Measurements from ENCODE around the gene DCC.

DCC gene

DNA sequence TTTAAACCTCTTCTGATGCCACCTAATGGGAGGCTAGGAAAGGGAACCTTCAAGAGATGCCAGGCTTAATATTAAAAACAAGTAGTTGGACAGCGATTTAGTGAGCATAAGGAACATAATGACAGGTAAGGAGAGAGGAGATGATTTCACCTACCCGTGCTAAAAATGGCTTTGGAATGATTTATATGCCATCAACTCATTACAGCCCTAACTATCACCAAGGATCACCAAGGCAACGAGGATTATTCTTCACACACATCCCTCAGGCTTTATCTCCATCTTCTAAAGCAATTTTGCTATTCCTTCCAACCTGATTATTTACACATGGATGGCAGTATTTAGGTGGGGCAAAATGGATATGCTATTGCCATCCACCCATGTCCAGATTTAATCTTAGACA is 237.8 kb downstream of the DCC start:
- H3K36me3 ChIP-seq (ENCODE audit: control insufficient read depth, insufficient read depth, low read length): no peaks in the 10 kb centered on the region
- DNase-seq (ENCODE audit: extremely low read depth, insufficient read length): no peak
- H3K4me3 ChIP-seq (replicated peaks; ENCODE audit: low read depth, low read length): no peak overlapping the region
- TF ChIP-seq, protein P1, sequence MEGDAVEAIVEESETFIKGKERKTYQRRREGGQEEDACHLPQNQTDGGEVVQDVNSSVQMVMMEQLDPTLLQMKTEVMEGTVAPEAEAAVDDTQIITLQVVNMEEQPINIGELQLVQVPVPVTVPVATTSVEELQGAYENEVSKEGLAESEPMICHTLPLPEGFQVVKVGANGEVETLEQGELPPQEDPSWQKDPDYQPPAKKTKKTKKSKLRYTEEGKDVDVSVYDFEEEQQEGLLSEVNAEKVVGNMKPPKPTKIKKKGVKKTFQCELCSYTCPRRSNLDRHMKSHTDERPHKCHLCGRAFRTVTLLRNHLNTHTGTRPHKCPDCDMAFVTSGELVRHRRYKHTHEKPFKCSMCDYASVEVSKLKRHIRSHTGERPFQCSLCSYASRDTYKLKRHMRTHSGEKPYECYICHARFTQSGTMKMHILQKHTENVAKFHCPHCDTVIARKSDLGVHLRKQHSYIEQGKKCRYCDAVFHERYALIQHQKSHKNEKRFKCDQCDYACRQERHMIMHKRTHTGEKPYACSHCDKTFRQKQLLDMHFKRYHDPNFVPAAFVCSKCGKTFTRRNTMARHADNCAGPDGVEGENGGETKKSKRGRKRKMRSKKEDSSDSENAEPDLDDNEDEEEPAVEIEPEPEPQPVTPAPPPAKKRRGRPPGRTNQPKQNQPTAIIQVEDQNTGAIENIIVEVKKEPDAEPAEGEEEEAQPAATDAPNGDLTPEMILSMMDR (IDR thresholded peaks at IDR 0.05; ENCODE audit: insufficient read depth, low read length, poor library complexity, severe bottlenecking): no peak
- H3K27me3 ChIP-seq (replicated peaks; ENCODE audit: control insufficient read depth, insufficient read depth, low read length): no peaks in the 10 kb centered on the region

DNA sequence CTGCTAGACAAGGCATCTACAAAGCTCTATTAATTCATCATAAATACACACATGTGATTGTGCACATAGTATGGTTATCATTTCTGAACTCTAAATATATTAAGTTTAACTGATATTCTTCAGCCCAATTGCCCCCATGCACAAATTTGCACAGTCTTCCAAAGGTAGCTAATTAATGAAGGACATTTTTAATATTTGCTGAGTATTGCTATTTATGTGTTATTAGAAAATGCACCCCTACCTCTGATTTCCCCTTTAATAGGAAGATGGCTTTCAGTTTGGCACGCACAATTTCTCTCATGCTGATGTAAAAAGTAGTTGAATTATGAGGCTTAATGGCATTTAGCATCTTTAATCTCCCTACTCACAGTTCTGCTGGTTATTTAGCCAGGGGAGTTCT is 242.1 kb downstream of the DCC start:
- DNase-seq (ENCODE audit: extremely low read depth, insufficient read length): no peak
- H3K27me3 ChIP-seq (replicated peaks; ENCODE audit: control insufficient read depth, insufficient read depth, low read length): no peaks in the 10 kb centered on the region
- TF ChIP-seq, protein P1 (IDR thresholded peaks at IDR 0.05; ENCODE audit: insufficient read depth, low read length, poor library complexity, severe bottlenecking): no peak
- H3K4me3 ChIP-seq (replicated peaks; ENCODE audit: low read depth, low read length): no peak overlapping the region
- no peaks in the 10 kb centered on the region for H3K36me3 ChIP-seq (ENCODE audit: control insufficient read depth, insufficient read depth, low read length)

DNA sequence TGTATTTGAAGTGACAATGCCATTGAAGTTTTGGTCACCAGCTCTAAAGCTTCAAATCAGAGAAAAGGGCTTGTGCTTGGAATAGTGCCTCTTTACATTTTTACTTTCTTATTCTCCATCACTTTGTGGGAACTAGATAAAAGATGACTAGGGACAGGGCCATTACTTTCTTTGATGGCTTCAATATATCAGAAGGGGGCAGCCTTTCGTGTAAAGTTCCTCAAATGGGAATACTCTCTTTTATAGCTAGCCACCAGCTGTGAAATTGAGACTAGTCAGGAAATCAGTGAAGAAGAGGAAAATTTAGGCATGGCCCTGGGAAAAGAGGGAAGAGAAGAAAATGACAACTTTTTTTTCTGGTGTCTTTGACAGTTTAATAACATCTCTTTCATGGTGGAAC is 242.5 kb downstream of the DCC start:
- DNase-seq (ENCODE audit: extremely low read depth, insufficient read length): no peak
- no peaks in the 10 kb centered on the region for H3K27me3 ChIP-seq (replicated peaks; ENCODE audit: control insufficient read depth, insufficient read depth, low read length)
- no peak overlapping the region for H3K4me3 ChIP-seq (replicated peaks; ENCODE audit: low read depth, low read length)
- no peaks in the 10 kb centered on the region for H3K36me3 ChIP-seq (ENCODE audit: control insufficient read depth, insufficient read depth, low read length)
- TF ChIP-seq, protein P1 (IDR thresholded peaks at IDR 0.05; ENCODE audit: insufficient read depth, low read length, poor library complexity, severe bottlenecking): no peak

DNA sequence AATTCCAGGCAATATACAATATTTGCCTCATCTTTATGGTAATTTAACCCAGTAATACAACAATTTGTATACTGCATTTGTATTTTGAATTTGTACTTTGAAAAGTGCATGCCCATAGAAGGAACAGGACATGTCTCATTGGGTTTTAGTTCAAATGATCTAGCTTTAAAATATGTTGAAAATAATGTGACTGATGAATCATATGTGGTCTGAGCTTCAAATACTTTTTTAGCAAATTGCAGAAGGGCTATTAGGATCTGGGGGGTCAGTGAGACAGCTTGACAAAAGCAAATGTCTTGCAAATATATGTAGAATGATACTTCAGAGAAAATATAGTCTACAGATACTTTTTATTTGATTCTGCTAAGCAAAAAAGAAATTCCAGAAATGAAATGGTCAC is 248.9 kb downstream of the DCC start:
- TF ChIP-seq, protein P1 (IDR thresholded peaks at IDR 0.05; ENCODE audit: insufficient read depth, low read length, poor library complexity, severe bottlenecking): no peak
- H3K36me3 ChIP-seq (ENCODE audit: control insufficient read depth, insufficient read depth, low read length): no peaks in the 10 kb centered on the region
- DNase-seq (ENCODE audit: extremely low read depth, insufficient read length): no peak
- H3K4me3 ChIP-seq (replicated peaks; ENCODE audit: low read depth, low read length): no peak overlapping the region
- no peaks in the 10 kb centered on the region for H3K27me3 ChIP-seq (replicated peaks; ENCODE audit: control insufficient read depth, insufficient read depth, low read length)

DNA sequence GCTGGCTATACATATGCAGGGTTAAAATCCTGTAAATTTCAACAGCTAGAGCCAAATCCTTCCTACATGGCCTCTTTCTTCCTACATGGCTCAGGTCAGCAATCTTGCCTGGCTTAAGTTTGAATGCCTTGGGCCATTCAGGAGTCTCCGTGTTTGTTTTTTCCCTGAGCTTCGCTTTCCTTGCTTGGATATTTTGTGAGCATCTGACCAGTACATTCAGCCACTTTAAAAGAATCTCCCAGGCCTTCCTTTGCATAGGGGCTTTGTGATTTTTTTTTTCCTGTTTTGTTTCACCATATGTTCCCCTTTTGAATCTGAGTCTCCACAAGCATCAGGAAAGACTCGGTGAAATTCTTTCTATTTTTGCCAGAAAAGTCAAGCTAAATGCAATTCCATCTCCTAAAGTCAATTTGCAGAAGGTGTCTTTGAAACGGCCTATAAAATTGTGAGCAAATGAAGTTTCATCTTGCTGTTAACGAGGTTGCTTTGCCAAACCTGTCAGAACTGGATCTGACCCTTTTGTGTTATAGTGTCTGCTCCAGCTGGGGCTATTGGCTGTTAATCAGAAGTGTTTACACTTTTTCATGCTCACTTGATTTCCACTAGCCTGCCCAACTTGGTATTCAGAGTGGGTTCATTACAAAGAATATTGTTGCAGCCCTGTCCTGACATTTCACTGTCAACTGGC is 256.9 kb downstream of the DCC start:
- Histone ChIP-seq H3K27me3 (replicated peaks; ENCODE audit: control insufficient read depth, insufficient read depth, low read length) (no peaks in the 10 kb centered on the region), H3K4me3 (replicated peaks; ENCODE audit: low read depth, low read length) (no peak overlapping the region), H3K36me3 (ENCODE audit: control insufficient read depth, insufficient read depth, low read length) (no peaks in the 10 kb centered on the region)
- no peak for DNase-seq (ENCODE audit: extremely low read depth, insufficient read length)
- TF ChIP-seq, protein P1 (IDR thresholded peaks at IDR 0.05; ENCODE audit: insufficient read depth, low read length, poor library complexity, severe bottlenecking): no peak

DNA sequence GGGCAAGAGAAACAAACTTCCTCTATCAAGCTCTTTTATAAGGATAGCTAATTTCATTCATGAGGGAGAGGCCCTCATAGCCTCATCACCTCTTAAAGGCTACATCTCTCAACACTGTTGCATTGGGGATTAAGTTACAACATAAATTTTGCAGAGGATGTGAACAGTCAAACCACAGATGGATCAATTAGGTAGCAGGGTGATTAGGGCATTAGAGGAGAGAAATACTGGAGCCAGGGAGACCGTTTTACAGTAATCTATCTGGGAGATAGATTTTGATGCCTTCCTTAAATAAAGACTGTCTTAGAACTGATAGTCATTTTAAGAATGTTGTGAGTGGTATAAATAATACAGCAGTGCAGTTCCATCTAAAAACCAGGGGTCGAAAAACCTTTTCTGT is 258.9 kb downstream of the DCC start:
- TF ChIP-seq, protein P1 (IDR thresholded peaks at IDR 0.05; ENCODE audit: insufficient read depth, low read length, poor library complexity, severe bottlenecking): no peak
- DNase-seq (ENCODE audit: extremely low read depth, insufficient read length): no peak
- Histone ChIP-seq H3K27me3 (replicated peaks; ENCODE audit: control insufficient read depth, insufficient read depth, low read length) (no peaks in the 10 kb centered on the region), H3K4me3 (replicated peaks; ENCODE audit: low read depth, low read length) (no peak overlapping the region), H3K36me3 (ENCODE audit: control insufficient read depth, insufficient read depth, low read length) (no peaks in the 10 kb centered on the region)

All from GM06990 (cell line).